Heart right ventricle (tissue), 16 donors: Measurements from ENCODE around the gene KRT77. TPM values are rescaled to one million over a fixed set of nuclear protein-coding genes. Genes with fewer than 3 reads are reported as not detected.

ENCODE experiments used
- ATAC-seq, 8 donors: fragments of 200-7000 bp; cut with Tn5 transposase; one replicate each; pipeline ENCODE4 v1.9.1; 2020; ENCODE audit warnings: mild to moderate bottlenecking in 8 of 8, moderate library complexity in 8 of 8, moderate number of reproducible peaks in 1 of 8
- DNase-seq, 2 donors: peaks; one replicate each; pipeline ENCODE4 v3.0.0-alpha.2; 2020
- H3K27ac ChIP-seq, 10 donors: fragments of 200-600 bp; sonication (generic) in 2 of 10; one replicate each; pipeline versions ENCODE4 v1.5.0 to v1.8.0; 2020 to 2022; ENCODE audit warnings: mild to moderate bottlenecking in 3 of 10
- H3K27me3 ChIP-seq, 7 donors: fragments of 200-600 bp; one replicate each; pipeline ENCODE4 v1.8.0; 2021 to 2022; ENCODE audit warnings: mild to moderate bottlenecking in 2 of 7
- H3K36me3 ChIP-seq, 9 donors: fragments of 200-600 bp; sonication (generic) in 1 of 9; one replicate each; pipeline versions ENCODE4 v1.5.0 to v1.8.0; 2020 to 2022; ENCODE audit warnings: mild to moderate bottlenecking in 2 of 9
- H3K4me1 ChIP-seq, 9 donors: fragments of 200-600 bp; sonication (generic) in 1 of 9; one replicate each; pipeline versions ENCODE4 v1.5.0 to v1.8.0; 2020 to 2022; ENCODE audit warnings: mild to moderate bottlenecking in 4 of 9
- H3K4me3 ChIP-seq, 10 donors: fragments of 200-600 bp; sonication (generic) in 2 of 10; one replicate each; pipeline versions ENCODE4 v1.5.0 to v1.8.0; 2020 to 2022; ENCODE audit warnings: mild to moderate bottlenecking in 7 of 10, moderate library complexity in 2 of 10
- H3K9me3 ChIP-seq, 11 donors: fragments of 200-600 bp in 10 of 11; sonication (generic) in 2 of 11; one replicate each; pipeline versions ENCODE4 v1.5.0 to v1.8.0; 2013 to 2022; ENCODE audit warnings: mild to moderate bottlenecking in 2 of 11, control low read depth in 1 of 11, moderate library complexity in 1 of 11
- CTCF ChIP-seq, 9 donors: fragments of 200-600 bp; sonication (generic) in 2 of 9; IDR thresholded peaks; one replicate each; pipeline versions ENCODE4 v1.5.0 to v1.8.0; 2021 to 2022; ENCODE audit warnings: antibody characterized with exemption in 9 of 9, mild to moderate bottlenecking in 5 of 9, moderate library complexity in 1 of 9
- WGBS, 2 donors: extraction: QIAGEN DNeasy Blood & Tissue Kit; methylation state at CpG; one replicate each; pipeline ENCODE4 v1.1.7; 2013; ENCODE audit warnings: inconsistent platforms in 1 of 2; 5-methylcytosine and 5-hydroxymethylcytosine counted together
- intact Hi-C, 10 donors: fragments of 100-400 bp; cut with DNase I; formaldehyde crosslinking; loops; one replicate each; pipeline versions ENCODE4 v1.11.1 to v1.14.2; 2022
- polyA plus RNA-seq, 2 donors: library from polyadenylated mRNA; stranded (reverse); fragments of 200-250 nt; gene quantifications; one replicate each; pipeline ENCODE4 v1.2.3, GENCODE V29; 2013
- total RNA-seq, 10 donors: library from RNA; stranded (reverse); fragmentation: NEBNext Ultra II Directional in 3 of 10; extraction: Animal tissue kit (Norgen Biotek cat#: 25700) in 3 of 10; gene quantifications; one replicate each; pipeline versions ENCODE4 v1.2.1 to v1.2.4, GENCODE V29; 2021 to 2023
- donor health status: Arrhythmogenic right ventricular cardiomyopathy.
- donor health status: ischemic (EF 13 %, LVEDD 7.1; RV severe dilation, severe dysfunction).
- donor health status: healthy with polysubstance abuse.
- donor health status: DM: no; HTN: yes; CAD: no.
- donor health status: DM: no; HTN: no; CAD: no.
- donor health status: ischemic (EF 25% LVEDD 6.9; RV normal size, moderate dysfunction).
- donor health status: ischemic (EF 25% LVEDD 5.7; RV mildly dilated, moderate dysfunction).
- donor health status: healthy.
- donor health status: DM: yes; HTN: yes; CAD: no.
- donor health status: Ischemic cardiomyopathy.
- donor health status: ischemic (EF 35%, LVEDD 5.7; RV mildly dilated, moderate dysfunction).
- donor health status: nonischemic (EF 11% LVEDD 7.7; RV severe dilation, severe dysfunction).
- donor health status: DM: yes; HTN: yes; CAD: no.
- donor health status: PGD.
- donor health status: ischemic (EF 29% LVEDD 5.4; RV normal size, mild dysfunction).
- donor health status: nonischemic (EF 23%, LVEDD 6.1; RV moderate dilation, normal function).

KRT77 gene
- total and polyA plus RNA-seq, 12 donors: 0.08 TPM; not detected in 11

- TF ChIP-seq CTCF (IDR thresholded peaks at IDR 0.05): no peak
Observed at GRCh38 chr12:52650520-52651081, 52.7 kb downstream of the KRT77 start.

GRCh38 chr12:52649066-52649465 lies 54.3 kb downstream of the KRT77 start:
- Histone ChIP-seq H3K4me1 (no peaks in the 10 kb centered on the region), H3K4me3 (no peak overlapping the region), H3K27me3 (peaks cover 0 to 27% (median 0%) of the 10 kb centered on the region in 7 donors), H3K36me3 (no peaks in the 10 kb centered on the region), H3K9me3 (no peaks in the 10 kb centered on the region), H3K27ac (no peak overlapping the region)
- no peak for ATAC-seq
- 71 to 74% methylated on average over 6 of the region's 6 CpGs for WGBS, 2 donors
- intact Hi-C loops: no loop called here
- no peak for DNase-seq
- TF ChIP-seq CTCF (IDR thresholded peaks at IDR 0.05): no peak

More at GRCh38 chr12:52650520-52651081, 52.7 kb downstream of the KRT77 start:
- H3K4me3 ChIP-seq: no peak overlapping the region
- peaks cover 0 to 33% (median 0%) of the 10 kb centered on the region in 7 donors for H3K27me3 ChIP-seq
- H3K4me1 ChIP-seq: peaks cover 0 to 4% (median 0%) of the 10 kb centered on the region in 9 donors
- WGBS, 2 donors: 66 to 79% methylated on average over 12 of the region's 12 CpGs
- intact Hi-C loops: no loop called here
- H3K27ac ChIP-seq: no peak overlapping the region
- no peaks in the 10 kb centered on the region for H3K9me3 ChIP-seq
- no peak for DNase-seq
- H3K36me3 ChIP-seq: no peaks in the 10 kb centered on the region
- no peak for ATAC-seq

- H3K4me1 ChIP-seq: no peaks in the 10 kb centered on the region
- intact Hi-C loops: no loop called here
- H3K4me3 ChIP-seq: no peak overlapping the region
- no peak for ATAC-seq
- no peak for TF ChIP-seq CTCF (IDR thresholded peaks at IDR 0.05)
- H3K27ac ChIP-seq: no peak overlapping the region
- H3K27me3 ChIP-seq: peaks cover 0 to 29% (median 8%) of the 10 kb centered on the region in 7 donors
- 91 to 94% methylated on average over 8 of the region's 8 CpGs for whole genome bisulfite sequencing, 2 donors
- H3K36me3 ChIP-seq: no peaks in the 10 kb centered on the region
- H3K9me3 ChIP-seq: no peaks in the 10 kb centered on the region
- no peak for DNase-seq
Observed at GRCh38 chr12:52648012-52648550, 55.2 kb downstream of the KRT77 start.

GRCh38 chr12:52647601-52648000 lies 55.7 kb downstream of the KRT77 start:
- ATAC-seq (no peak), DNase-seq (no peak)
- Histone ChIP-seq H3K4me1 (no peaks in the 10 kb centered on the region), H3K27ac (no peak overlapping the region), H3K4me3 (no peak overlapping the region), H3K27me3 (peaks cover 0 to 29% (median 10%) of the 10 kb centered on the region in 7 donors), H3K36me3 (no peaks in the 10 kb centered on the region), H3K9me3 (no peaks in the 10 kb centered on the region)
- intact Hi-C loops: no loop called here
- WGBS, 2 donors: 85 to 89% methylated on average over 9 of the region's 9 CpGs
- no peak for TF ChIP-seq CTCF (IDR thresholded peaks at IDR 0.05)
